ENCODE measurements around the gene WDR70.

DNA sequence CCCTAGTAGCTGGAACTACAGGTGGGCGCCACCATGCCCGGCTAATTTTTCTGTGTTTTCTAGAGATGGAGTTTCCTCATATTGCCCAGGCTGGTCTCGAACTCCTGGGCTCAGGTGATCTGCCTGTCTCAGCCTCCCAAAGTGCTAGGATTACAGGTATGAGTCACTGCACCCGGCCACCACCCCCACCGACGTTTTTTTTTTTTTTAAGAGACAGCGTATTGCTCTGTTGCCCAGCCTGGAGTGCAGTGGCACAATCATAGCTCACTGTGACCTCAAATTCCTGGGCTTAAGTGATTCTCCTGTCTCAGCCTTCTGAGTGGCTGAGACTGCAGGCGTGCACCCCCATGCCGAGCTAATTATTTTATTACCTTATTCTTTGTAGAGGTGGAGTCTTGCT is 38.2 kb downstream of the WDR70 start:
- TF ChIP-seq POLR2AphosphoS5 (IDR thresholded peaks at IDR 0.05; ENCODE audit: low read depth, low read length) (no peak), SMC3 (IDR thresholded peaks at IDR 0.05; ENCODE audit: low read depth, low read length) (no peak)
